Neural cell (in vitro differentiated cells): ENCODE measurements around the gene NFIB. TPM values are rescaled to one million over a fixed set of nuclear protein-coding genes. Genes with fewer than 3 reads are reported as not detected.

Experiments used
- H2AFZ ChIP-seq: fragments of 200-600, 300-800 bp; sonication (generic), shearing (Covaris generic); 2 replicates; pipeline ENCODE4 v1.6.0; 2014; ENCODE audit warnings: low read depth, mild to moderate bottlenecking, antibody characterized with exemption, low read length, moderate library complexity
- H3F3A ChIP-seq: fragments of 200-600 bp; shearing (Covaris generic); 2 replicates; pipeline ENCODE4 v1.6.1; 2016; ENCODE audit warnings: mild to moderate bottlenecking, moderate library complexity, mixed read lengths, antibody characterized with exemption, low read length; ENCODE audit not compliant: insufficient read depth, poor library complexity, severe bottlenecking
- H3K27ac ChIP-seq: fragments of 200-600, 300-800 bp; sonication (generic), shearing (Covaris generic); 2 replicates; pipeline ENCODE4 v1.5.1; 2014; ENCODE audit warnings: mild to moderate bottlenecking, low read length, moderate library complexity
- H3K27me3 ChIP-seq: fragments of 300-800, 200-600 bp; sonication (generic), shearing (Covaris generic); 2 replicates; pipeline ENCODE4 v1.6.0; 2014; ENCODE audit warnings: mild to moderate bottlenecking, low read depth, low read length, moderate library complexity; ENCODE audit not compliant: insufficient read depth
- H3K36me3 ChIP-seq: fragments of 300-800, 200-600 bp; sonication (generic), shearing (Covaris generic); 2 replicates; pipeline ENCODE4 v1.5.1; 2014; ENCODE audit warnings: mild to moderate bottlenecking, antibody characterized with exemption, low read length, moderate library complexity; ENCODE audit not compliant: insufficient read depth
- H3K4me2 ChIP-seq: fragments of 300-800, 200-600 bp; sonication (generic), shearing (Covaris generic); 2 replicates; pipeline ENCODE4 v1.6.0; 2014; ENCODE audit warnings: mild to moderate bottlenecking, low read length
- H3K4me3 ChIP-seq: fragments of 300-800, 200-600 bp; sonication (generic), shearing (Covaris generic); 2 replicates; pipeline ENCODE4 v1.5.1; 2014; ENCODE audit warnings: mild to moderate bottlenecking, low read length, moderate library complexity
- H3K79me2 ChIP-seq: fragments of 200-600 bp; shearing (Covaris generic); replicated peaks from 2 replicates; pipeline ENCODE4 v1.6.0; 2014; ENCODE audit warnings: mild to moderate bottlenecking, low read length, moderate library complexity; ENCODE audit not compliant: insufficient read depth
- H3K9ac ChIP-seq: fragments of 300-800, 200-600 bp; sonication (generic), shearing (Covaris generic); 2 replicates; pipeline ENCODE4 v1.6.1; 2016; ENCODE audit warnings: mild to moderate bottlenecking, low read length, mixed read lengths
- H3K9me2 ChIP-seq: fragments of 200-600 bp; shearing (Covaris generic); 2 replicates; pipeline ENCODE4 v1.6.1; 2016; ENCODE audit warnings: mild to moderate bottlenecking, low read length, mixed read lengths; ENCODE audit not compliant: insufficient read depth
- H3K9me3 ChIP-seq: fragments of 200-600, 300-800 bp; sonication (generic), shearing (Covaris generic); 2 replicates; pipeline ENCODE4 v1.6.1; 2016; ENCODE audit warnings: mild to moderate bottlenecking, mixed run types, low read length, moderate library complexity, mixed read lengths
- H4K20me1 ChIP-seq: fragments of 200-600 bp; shearing (Covaris generic); 2 replicates; pipeline ENCODE4 v1.6.1; 2016; ENCODE audit warnings: mild to moderate bottlenecking, mixed run types; ENCODE audit not compliant: insufficient read depth
- EP300 ChIP-seq: fragments of 450-650 bp; conservative IDR thresholded peaks from 2 replicates; pipeline ENCODE4 v1.6.1; 2014; ENCODE audit warnings: antibody characterized with exemption, mild to moderate bottlenecking, moderate library complexity; ENCODE audit not compliant: poor library complexity, severe bottlenecking
- EZH2 ChIP-seq: fragments of 200-600, 300-800 bp; shearing (Covaris generic), sonication (generic); IDR thresholded peaks from 2 replicates; pipeline ENCODE4 v1.6.1; 2014; ENCODE audit warnings: antibody characterized with exemption, low read length, borderline replicate concordance, mild to moderate bottlenecking; ENCODE audit not compliant: insufficient read depth, poor library complexity, severe bottlenecking
- MXI1 ChIP-seq: fragments of 450-650 bp; conservative IDR thresholded peaks from 2 replicates; pipeline ENCODE4 v1.6.1; 2014; ENCODE audit warnings: antibody characterized with exemption, mild to moderate bottlenecking; ENCODE audit not compliant: poor library complexity, severe bottlenecking
- POLR2AphosphoS5 ChIP-seq: IDR thresholded peaks from 2 replicates; pipeline ENCODE4 v1.6.1; 2012
- RAD21 ChIP-seq: fragments of 450-650 bp; conservative IDR thresholded peaks from 2 replicates; pipeline ENCODE4 v1.6.1; 2014; ENCODE audit warnings: antibody characterized with exemption, mild to moderate bottlenecking, moderate library complexity
- SMC3 ChIP-seq: fragments of 450-650 bp; conservative IDR thresholded peaks from 2 replicates; pipeline ENCODE4 v1.6.1; 2014; ENCODE audit warnings: antibody characterized with exemption, mild to moderate bottlenecking, moderate library complexity; ENCODE audit not compliant: poor library complexity
- TAF1 ChIP-seq: IDR thresholded peaks from 2 replicates; pipeline ENCODE4 v1.6.1; 2012; ENCODE audit warnings: low read depth
- polyA plus RNA-seq: library from polyadenylated mRNA; depleted of rRNA; stranded (reverse); fragments of >200 nt; gene quantifications from 2 replicates; pipeline ENCODE4 v1.2.3, GENCODE V29; 2014
- TF ChIP-seq, protein P1 (sequence below): IDR thresholded peaks from 2 replicates; pipeline ENCODE4 v1.6.1; 2012; ENCODE audit warnings: borderline replicate concordance
- TF ChIP-seq, protein P2 (sequence below): fragments of 450-650 bp; IDR thresholded peaks from 2 replicates; pipeline ENCODE4 v1.5.1; 2014; ENCODE audit warnings: antibody characterized with exemption, mild to moderate bottlenecking, moderate library complexity; ENCODE audit not compliant: poor library complexity, severe bottlenecking

Gene NFIB
- polyA plus RNA-seq, 1 donor from 2014 or later = 0.73 TPM

DNA sequence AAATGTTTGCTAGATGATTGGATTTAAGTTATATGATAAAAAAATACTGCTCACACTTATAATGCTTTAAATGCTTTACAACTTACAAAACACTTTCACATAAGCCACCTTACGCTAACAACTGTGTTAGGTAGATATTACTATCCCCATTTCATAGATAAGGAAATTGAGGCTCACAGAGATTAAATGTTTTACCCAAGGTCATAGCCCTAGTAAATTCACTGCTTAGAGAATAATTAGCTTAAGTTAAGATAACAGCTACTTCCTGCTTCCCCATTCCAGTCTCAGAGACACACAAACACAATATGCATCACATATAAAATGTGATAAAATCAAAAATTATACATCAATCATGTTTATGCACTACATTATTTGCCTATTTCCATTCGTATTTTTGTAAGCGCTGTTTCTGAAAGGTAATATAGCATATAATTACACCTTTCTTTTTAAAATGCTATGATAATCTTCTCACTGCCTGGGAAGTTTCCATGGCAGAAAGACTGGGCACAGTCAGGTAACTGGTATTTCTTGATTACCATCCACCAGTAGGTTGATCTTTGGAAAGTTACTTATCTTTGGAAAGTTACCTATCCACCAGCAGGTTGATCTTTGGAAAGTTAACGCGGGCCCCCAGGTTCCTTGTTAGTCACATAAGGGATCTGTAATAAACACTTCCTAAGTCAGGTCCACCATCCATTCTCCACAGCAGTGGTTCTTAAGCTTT, 101.1 kb downstream of the NFIB start:
- Histone ChIP-seq H2AFZ (no peak overlapping the region), H3K9me2 (no peaks in the 10 kb centered on the region), H3K79me2 (no peaks in the 10 kb centered on the region), H3K9me3 (no peaks in the 10 kb centered on the region), H3K27ac (no peak overlapping the region), H3K27me3 (no peaks in the 10 kb centered on the region), H3K4me3 (no peak overlapping the region), H4K20me1 (no peaks in the 10 kb centered on the region), H3K9ac (no peak overlapping the region), H3K4me2 (no peak overlapping the region), H3K36me3 (no peaks in the 10 kb centered on the region), H3F3A (no peaks in the 10 kb centered on the region)
- TF ChIP-seq EZH2 (no peak), TAF1 (no peak), MXI1 (no peak), EP300 (no peak), SMC3 (no peak), POLR2AphosphoS5 (no peak), RAD21 (no peak)
- TF ChIP-seq, protein P1, sequence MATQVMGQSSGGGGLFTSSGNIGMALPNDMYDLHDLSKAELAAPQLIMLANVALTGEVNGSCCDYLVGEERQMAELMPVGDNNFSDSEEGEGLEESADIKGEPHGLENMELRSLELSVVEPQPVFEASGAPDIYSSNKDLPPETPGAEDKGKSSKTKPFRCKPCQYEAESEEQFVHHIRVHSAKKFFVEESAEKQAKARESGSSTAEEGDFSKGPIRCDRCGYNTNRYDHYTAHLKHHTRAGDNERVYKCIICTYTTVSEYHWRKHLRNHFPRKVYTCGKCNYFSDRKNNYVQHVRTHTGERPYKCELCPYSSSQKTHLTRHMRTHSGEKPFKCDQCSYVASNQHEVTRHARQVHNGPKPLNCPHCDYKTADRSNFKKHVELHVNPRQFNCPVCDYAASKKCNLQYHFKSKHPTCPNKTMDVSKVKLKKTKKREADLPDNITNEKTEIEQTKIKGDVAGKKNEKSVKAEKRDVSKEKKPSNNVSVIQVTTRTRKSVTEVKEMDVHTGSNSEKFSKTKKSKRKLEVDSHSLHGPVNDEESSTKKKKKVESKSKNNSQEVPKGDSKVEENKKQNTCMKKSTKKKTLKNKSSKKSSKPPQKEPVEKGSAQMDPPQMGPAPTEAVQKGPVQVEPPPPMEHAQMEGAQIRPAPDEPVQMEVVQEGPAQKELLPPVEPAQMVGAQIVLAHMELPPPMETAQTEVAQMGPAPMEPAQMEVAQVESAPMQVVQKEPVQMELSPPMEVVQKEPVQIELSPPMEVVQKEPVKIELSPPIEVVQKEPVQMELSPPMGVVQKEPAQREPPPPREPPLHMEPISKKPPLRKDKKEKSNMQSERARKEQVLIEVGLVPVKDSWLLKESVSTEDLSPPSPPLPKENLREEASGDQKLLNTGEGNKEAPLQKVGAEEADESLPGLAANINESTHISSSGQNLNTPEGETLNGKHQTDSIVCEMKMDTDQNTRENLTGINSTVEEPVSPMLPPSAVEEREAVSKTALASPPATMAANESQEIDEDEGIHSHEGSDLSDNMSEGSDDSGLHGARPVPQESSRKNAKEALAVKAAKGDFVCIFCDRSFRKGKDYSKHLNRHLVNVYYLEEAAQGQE = no peak
- TF ChIP-seq, protein P2, sequence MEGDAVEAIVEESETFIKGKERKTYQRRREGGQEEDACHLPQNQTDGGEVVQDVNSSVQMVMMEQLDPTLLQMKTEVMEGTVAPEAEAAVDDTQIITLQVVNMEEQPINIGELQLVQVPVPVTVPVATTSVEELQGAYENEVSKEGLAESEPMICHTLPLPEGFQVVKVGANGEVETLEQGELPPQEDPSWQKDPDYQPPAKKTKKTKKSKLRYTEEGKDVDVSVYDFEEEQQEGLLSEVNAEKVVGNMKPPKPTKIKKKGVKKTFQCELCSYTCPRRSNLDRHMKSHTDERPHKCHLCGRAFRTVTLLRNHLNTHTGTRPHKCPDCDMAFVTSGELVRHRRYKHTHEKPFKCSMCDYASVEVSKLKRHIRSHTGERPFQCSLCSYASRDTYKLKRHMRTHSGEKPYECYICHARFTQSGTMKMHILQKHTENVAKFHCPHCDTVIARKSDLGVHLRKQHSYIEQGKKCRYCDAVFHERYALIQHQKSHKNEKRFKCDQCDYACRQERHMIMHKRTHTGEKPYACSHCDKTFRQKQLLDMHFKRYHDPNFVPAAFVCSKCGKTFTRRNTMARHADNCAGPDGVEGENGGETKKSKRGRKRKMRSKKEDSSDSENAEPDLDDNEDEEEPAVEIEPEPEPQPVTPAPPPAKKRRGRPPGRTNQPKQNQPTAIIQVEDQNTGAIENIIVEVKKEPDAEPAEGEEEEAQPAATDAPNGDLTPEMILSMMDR = no peak

- no peak overlapping the region for H3K4me3 ChIP-seq
- no peak overlapping the region for H3K9ac ChIP-seq
- H3F3A ChIP-seq = no peaks in the 10 kb centered on the region
- no peak overlapping the region for H2AFZ ChIP-seq
- H3K9me3 ChIP-seq = no peaks in the 10 kb centered on the region
- H3K27me3 ChIP-seq = no peaks in the 10 kb centered on the region
- no peak overlapping the region for H3K27ac ChIP-seq
- no peaks in the 10 kb centered on the region for H3K9me2 ChIP-seq
- TF ChIP-seq, protein P2 = no peak
- TF ChIP-seq EZH2 = no peak
- TF ChIP-seq, protein P1 = no peak
- H3K36me3 ChIP-seq = no peaks in the 10 kb centered on the region
- H3K79me2 ChIP-seq = no peaks in the 10 kb centered on the region
- no peak overlapping the region for H3K4me2 ChIP-seq
- H4K20me1 ChIP-seq = no peaks in the 10 kb centered on the region
Measured at GRCh38 chr9:14212077-14212476, 101.9 kb downstream of the NFIB start.
